ENCODE results near the gene RABGEF1. TPM values are rescaled to one million over a fixed set of nuclear protein-coding genes. Genes with fewer than 3 reads are reported as not detected.
"Not testable (repeated sequence)": the region's sequence is repeated elsewhere in the genome, so short reads cannot be mapped to it uniquely, and the experiment has no call there.

Gene RABGEF1
- total RNA-seq, 1 donor from 2014 or later, result 19.2 TPM

- no peak for DNase-seq (ENCODE audit: low read depth)
- TF ChIP-seq CTCF (conservative IDR thresholded peaks at IDR 0.05; ENCODE audit: low read depth, low read length), result no peak
- no peak overlapping the region for H3K4me3 ChIP-seq (ENCODE audit: low read depth, low read length)
Observed at GRCh38 chr7:66790725-66791124, 50.2 kb downstream of the RABGEF1 start.

- H3K4me3 ChIP-seq (ENCODE audit: low read depth, low read length), result no peak overlapping the region
- no peak for DNase-seq (ENCODE audit: low read depth)
- TF ChIP-seq CTCF (conservative IDR thresholded peaks at IDR 0.05; ENCODE audit: low read depth, low read length), result no peak
Observed at GRCh38 chr7:66800591-66800990, 60.1 kb downstream of the RABGEF1 start.

GRCh38 chr7:66804001-66804400, 63.5 kb downstream of the RABGEF1 start:
- no peak overlapping the region for H3K4me3 ChIP-seq (ENCODE audit: low read depth, low read length)
- no peak for DNase-seq (ENCODE audit: low read depth)
- no peak for TF ChIP-seq CTCF (conservative IDR thresholded peaks at IDR 0.05; ENCODE audit: low read depth, low read length)

GRCh38 chr7:66807736-66808135, 67.2 kb downstream of the RABGEF1 start:
- TF ChIP-seq CTCF (conservative IDR thresholded peaks at IDR 0.05; ENCODE audit: low read depth, low read length), result no peak
- no peak for DNase-seq (ENCODE audit: low read depth)

GRCh38 chr7:66810716-66811115, 70.2 kb downstream of the RABGEF1 start:
- no peak for DNase-seq (ENCODE audit: low read depth)
- TF ChIP-seq CTCF (conservative IDR thresholded peaks at IDR 0.05; ENCODE audit: low read depth, low read length), result no peak
- no peak overlapping the region for H3K4me3 ChIP-seq (ENCODE audit: low read depth, low read length)

More at GRCh38 chr7:66807736-66808135, 67.2 kb downstream of the RABGEF1 start:
- no peak overlapping the region for H3K4me3 ChIP-seq (ENCODE audit: low read depth, low read length)

GRCh38 chr7:66815186-66815875, 74.8 kb downstream of the RABGEF1 start:
- not testable (repeated sequence) for H3K4me3 ChIP-seq (ENCODE audit: low read depth, low read length); DNase-seq (ENCODE audit: low read depth)

- TF ChIP-seq CTCF (conservative IDR thresholded peaks at IDR 0.05; ENCODE audit: low read depth, low read length), result no peak
Observed at GRCh38 chr7:66815951-66816350, 75.4 kb downstream of the RABGEF1 start.

GRCh38 chr7:66816658-66817057, 76.1 kb downstream of the RABGEF1 start:
- not testable (repeated sequence) for DNase-seq (ENCODE audit: low read depth); H3K4me3 ChIP-seq (ENCODE audit: low read depth, low read length)

More at GRCh38 chr7:66815951-66816350, 75.4 kb downstream of the RABGEF1 start:
- H3K4me3 ChIP-seq (ENCODE audit: low read depth, low read length), result no peak overlapping the region
- no peak for DNase-seq (ENCODE audit: low read depth)

- not testable (repeated sequence) for H3K4me3 ChIP-seq (ENCODE audit: low read depth, low read length); DNase-seq (ENCODE audit: low read depth)
Observed at GRCh38 chr7:66817208-66817795, 76.8 kb downstream of the RABGEF1 start.

- H3K4me3 ChIP-seq (ENCODE audit: low read depth, low read length); DNase-seq (ENCODE audit: low read depth): not testable (repeated sequence)
Observed at GRCh38 chr7:66817956-66818355, 77.4 kb downstream of the RABGEF1 start.

Measured in epithelial cell of proximal tubule (primary cell).